HG02870 (cell line): ENCODE data around the gene SSRP1.
"Not testable (repeated sequence)": the region's sequence is repeated elsewhere in the genome, so short reads cannot be mapped to it uniquely, and the experiment has no call there.

Source experiments
- ATAC-seq: cut with Tn5 transposase; IDR thresholded peaks from one replicate; pipeline ENCODE4 v1.9.1; 2021; ENCODE audit warnings: mild to moderate bottlenecking, moderate library complexity; ENCODE audit not compliant: unreplicated experiment

The SSRP1 gene

DNA sequence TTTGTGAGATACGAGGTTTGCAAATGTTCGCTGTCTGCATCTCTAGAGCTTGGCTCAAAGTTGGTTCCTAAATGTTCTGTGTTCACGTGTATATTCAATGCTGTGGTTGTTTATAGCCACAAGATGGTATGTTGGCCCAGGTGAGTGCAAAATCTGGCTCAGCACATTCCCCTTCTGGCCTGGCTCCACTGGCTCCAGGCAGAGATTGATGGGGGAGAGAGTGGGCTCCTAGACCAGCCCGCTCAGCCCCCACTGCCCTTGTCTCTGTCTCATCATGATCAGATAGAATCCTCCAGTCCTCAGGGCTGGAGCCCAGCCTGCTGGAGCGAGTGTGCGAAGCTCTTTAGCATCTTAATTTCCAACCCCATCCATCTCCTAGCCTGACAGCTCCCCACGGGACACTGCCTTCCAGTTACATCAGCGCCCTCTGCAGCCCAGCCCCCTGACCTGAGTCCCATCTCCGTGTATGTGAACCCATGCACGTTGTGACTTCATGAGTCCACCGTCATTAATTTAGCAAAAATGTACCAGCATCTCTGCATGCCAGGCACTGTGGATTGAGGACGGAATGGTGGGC, 4.4 kb upstream of the SSRP1 start:
- ATAC-seq = no peak

GRCh38 chr11:57339328-57339727, 3.6 kb upstream of the SSRP1 start:
- ATAC-seq = no peak

GRCh38 chr11:57338142-57338541, 2.5 kb upstream of the SSRP1 start, which contains the start of gene P2RX3:
TSS of gene P2RX3 (plus strand) at chr11:57338352. CDS start at chr11:57338551, 199 bp downstream.
- no peak for ATAC-seq

DNA sequence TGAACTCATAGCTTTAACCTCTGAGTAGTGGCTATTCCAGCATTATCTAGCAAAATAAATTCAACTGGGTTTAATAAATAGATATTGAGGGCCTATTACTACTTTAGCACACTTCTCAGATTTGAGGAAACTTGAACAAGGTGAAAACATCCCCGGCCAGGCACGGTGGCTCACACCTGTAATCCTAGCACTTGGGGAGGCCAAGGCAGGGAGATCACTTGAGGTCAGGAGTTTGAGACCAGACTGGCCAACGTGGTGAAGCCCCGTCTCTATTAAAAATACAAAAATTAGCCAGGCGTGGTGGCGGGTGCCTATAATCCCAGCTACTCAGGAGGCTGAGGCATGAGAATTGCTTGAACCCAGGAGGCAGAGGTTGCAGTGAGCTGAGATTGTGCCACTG, 1.2 kb upstream of the SSRP1 start:
- not testable (repeated sequence) for ATAC-seq

- peak; percentile 0 for ATAC-seq
Measured at GRCh38 chr11:57336111-57336666, 497 bp upstream of the SSRP1 start.

- ATAC-seq = no peak
Measured at GRCh38 chr11:57335023-57335342, 709 bp downstream of the SSRP1 start.

DNA sequence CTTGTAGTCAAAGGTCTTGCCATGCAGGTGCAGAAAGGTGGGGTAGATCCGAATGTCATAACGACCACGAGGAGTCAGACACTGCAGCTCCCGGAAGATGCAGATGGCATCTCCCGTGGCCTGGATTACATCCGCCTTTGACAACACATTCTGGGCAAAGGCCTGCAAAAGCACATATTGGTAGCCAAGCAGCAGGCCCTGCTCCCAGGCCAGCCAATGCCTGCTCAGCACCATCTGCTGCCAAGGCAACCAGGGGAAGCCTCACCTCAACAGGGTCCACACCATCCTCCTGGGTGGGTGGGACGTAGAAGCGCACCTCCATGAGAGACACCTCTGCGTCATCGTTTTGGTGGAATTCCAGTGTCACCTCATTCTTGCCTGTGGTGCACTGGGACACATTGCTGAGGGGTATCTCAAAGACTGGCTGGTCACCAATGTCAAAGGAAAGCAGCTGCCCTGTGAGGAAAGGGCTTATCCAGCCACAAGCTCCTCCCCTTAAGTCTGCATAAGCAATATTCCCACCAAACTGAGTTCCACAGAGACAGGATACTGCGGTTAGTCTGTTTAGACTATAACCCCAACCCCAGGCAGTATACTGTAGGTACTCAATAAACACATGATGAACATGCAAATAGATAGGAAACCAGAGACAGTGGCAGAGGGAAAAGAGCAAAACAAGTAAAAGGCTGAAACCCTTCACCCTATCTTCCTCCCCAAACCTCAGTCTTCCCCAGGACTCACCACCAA, 2.8 kb downstream of the SSRP1 start:
- no peak for ATAC-seq

DNA sequence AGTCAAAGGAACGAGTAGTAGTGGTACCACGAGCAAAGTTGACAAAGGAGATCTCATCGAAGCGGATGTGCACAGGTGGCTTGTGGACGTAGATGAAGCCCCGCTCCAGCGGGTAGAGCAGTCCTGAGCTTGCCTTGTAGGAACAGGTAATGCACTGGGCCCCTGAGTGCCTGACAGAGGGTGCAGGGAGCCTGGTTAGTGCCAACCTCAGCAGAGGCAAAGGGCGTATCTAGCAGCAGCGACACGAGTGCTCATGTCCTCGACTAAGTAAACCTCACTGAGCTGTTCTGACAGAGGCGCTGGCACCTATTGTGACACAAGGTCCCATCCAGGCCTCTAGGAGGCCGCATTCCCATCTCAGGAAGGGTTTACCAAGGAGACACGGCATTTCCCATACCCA, 4.0 kb downstream of the SSRP1 start:
- ATAC-seq = no peak

DNA sequence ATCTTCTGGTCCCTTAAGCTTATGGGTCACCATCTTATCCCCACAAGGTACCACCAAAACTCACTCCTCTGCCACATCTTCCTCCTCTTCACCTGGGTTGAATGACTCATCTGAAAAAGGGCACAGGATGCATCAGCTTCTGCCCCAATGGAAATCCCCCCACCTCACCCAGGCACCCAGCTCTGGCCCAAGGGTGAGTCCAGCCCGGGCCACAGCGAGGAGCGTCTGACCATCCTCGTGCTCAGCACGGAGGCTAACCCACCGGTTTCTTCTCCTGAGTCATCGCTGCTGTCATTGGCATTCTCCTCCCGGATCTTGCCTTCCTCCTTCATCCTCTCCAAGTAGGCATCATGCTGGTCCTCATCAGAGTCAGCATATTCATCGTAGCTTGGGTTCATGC, 5.7 kb downstream of the SSRP1 start:
- no peak for ATAC-seq

DNA sequence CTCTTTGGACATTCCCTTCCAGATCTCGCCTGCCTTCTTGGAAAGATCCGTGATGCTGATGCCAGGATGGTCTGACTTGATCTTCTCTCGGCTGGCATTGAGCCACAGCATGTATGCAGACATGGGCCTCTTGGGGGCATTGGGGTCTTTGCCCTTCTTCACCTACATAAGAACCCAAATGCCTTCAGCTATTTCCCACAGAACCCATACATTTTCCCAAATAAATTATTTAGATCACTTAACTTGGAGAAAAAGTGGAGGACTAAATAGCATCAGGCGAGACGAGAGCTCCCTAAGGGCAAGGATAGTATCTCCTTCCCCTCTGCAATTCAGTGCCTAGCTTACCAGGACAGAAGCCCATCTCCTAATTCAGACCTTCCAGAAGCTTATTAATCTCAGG, 8.0 kb downstream of the SSRP1 start:
- ATAC-seq = no peak

- peak; percentile 2 for ATAC-seq
Measured at GRCh38 chr11:57325735-57326048, 10.0 kb downstream of the SSRP1 start.

- ATAC-seq = peak; percentile 91
Measured at GRCh38 chr11:57324886-57325734, 10.6 kb downstream of the SSRP1 start, which contains the start of gene TNKS1BP1. TSS of gene TNKS1BP1 (minus strand) at chr11:57324952. CDS start at chr11:57321885, 3,067 bp downstream.

- ATAC-seq = no peak
Measured at GRCh38 chr11:57324154-57324885, 11.4 kb downstream of the SSRP1 start.

DNA sequence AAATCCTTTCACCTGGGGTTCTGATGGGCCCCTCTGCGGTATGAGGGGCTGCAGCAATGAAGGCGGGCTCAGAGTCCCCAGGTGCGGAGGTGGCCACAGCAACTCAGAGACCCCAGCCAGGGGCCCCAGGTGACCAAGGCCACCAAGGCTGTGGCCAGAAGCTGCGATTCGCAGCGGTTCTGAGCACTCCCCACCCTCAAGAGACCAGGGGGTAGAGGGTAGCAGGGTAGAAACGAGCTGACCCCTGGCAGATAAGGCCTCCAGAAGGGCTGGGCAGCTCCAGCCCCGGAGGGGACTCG, 11.9 kb downstream of the SSRP1 start:
- ATAC-seq = no peak

- ATAC-seq = no peak
Measured at GRCh38 chr11:57323167-57323854, 12.4 kb downstream of the SSRP1 start.

DNA sequence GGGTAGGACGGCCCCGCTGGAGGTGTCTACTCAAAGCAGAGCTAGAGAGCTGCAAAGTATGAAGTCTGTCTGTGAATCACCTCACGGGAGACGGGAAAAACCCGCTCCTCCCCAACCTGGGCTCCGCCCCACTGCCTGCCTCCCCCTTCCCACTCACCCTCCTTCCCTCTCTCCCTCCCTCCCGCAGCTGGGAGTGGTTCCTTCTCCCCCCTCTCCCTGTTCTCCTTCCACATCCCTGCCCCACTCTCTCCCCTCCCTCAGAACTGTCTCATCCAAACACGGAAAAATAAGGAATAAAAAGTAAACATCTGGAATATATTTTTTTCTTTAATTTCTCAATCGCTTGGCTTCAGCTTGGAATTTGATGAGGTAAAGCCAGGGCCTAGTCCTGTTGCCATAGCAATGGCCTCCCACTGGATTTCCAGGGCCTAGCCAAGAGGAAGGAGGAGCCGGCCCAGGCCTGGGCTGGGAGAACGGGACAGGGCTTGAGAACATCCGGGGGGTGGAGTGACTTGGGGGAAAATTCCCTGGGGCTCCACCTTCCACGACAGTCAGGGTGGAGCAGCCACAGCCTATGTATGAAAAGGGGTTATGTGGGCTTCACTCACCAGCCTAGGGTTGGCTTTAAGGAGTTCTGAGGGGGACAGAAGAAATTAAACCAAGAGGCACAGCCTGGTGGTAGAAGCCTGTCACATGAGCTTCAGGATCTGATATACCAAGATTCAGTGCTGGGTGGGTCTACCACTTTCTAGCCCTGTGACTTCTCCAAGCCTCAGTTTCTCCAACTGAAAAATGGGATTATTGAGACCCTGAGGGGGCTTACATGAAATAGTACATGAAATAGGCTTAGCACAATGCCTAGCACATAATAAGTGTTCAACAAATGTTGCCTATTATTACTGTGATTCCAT, 13.2 kb downstream of the SSRP1 start:
- no peak for ATAC-seq

- no peak for ATAC-seq
Measured at GRCh38 chr11:57321388-57322255, 14.1 kb downstream of the SSRP1 start.

GRCh38 chr11:57320719-57321387, 14.8 kb downstream of the SSRP1 start:
- no peak for ATAC-seq
